Stimulated activated naive CD4-positive, alpha-beta T cell (primary cell): Measurements from ENCODE around the gene ACTN4.

Experiments used
- DNase-seq, 6 experiments: peaks; one replicate each; lab custom pipeline; 2025; lab: John Stamatoyannopoulos, UW

The ACTN4 gene

DNA sequence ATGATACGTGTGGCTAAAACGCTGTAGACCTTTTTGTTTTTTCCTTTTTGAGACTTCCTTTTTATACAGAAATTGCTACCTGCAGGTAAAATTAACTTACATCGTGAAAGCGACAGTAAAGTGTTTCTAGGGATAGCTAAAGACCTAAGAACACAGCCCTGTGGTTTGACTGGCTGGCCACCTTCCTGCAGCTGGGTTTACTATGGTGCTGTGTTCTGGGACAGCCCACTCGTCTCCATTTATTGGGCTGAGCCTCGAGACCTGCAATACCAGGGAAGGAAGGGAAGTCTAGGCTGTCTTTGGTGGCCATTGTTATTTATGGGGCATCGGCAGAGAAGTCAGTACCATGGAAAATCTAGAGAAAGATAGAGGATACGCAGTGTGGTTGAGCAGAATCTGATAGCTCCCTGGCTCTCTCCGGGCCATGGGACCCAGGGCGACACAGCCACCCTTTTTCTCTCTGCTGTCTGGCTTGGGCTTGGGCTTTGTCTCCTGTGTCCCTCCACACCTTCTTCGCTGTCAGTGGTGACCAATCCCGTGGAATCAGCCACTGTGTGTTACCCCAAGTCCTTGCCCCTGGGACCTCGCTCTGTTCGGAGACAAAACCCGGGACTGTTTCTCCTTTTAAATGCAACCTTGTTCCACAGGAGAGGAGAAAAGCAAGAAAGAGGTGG, 30.9 kb downstream of the ACTN4 start:
- DNase-seq, result no peak

DNA sequence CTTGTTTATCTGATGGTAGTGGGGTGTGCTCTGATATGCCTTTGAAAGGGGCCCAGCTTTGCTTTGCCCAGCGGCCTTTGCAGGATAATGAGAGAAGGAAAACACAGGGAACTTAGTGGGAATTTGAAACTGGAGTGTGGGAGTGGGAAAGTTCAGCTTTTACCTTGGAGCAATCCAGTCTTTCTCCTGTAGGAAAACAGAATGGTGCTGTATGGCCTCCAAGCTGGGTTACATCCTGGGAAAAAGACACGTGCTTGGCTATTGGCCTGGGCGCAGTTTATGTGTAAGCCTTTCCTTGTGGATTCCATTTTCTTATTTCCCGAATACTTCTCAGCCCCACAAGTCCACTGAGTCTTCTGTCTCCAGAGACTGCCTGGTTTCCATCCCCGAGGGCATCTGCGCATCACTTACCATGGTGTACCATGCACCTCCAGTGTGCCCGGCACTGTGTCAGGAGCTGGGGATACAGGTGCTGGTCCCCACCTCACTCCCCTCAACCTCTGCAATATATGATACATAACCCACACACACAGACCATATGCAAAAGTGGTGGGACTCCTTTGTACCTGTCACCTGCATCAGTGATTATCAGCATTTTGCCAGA, 31.5 kb downstream of the ACTN4 start:
- DNase-seq, result no peak

DNA sequence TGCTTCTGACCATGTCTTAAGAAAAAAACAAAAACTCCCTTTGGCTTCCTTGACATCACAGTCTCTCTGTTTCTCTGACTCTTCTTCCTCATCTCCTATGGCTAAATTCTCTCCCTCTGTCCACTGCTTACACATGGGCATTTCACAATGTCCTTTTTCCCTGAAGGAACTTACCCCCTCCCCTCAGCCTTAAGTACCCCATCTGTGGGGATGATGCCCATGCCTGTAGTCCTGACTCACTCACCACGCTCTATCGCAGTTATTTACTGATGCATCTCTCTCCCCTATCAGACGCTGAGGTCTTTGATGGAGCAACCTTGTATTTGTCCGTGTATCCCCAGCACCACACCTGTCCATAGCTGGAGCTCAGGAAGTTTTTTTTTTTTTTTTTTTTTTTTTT, 32.4 kb downstream of the ACTN4 start:
- DNase-seq, result no peak

DNA sequence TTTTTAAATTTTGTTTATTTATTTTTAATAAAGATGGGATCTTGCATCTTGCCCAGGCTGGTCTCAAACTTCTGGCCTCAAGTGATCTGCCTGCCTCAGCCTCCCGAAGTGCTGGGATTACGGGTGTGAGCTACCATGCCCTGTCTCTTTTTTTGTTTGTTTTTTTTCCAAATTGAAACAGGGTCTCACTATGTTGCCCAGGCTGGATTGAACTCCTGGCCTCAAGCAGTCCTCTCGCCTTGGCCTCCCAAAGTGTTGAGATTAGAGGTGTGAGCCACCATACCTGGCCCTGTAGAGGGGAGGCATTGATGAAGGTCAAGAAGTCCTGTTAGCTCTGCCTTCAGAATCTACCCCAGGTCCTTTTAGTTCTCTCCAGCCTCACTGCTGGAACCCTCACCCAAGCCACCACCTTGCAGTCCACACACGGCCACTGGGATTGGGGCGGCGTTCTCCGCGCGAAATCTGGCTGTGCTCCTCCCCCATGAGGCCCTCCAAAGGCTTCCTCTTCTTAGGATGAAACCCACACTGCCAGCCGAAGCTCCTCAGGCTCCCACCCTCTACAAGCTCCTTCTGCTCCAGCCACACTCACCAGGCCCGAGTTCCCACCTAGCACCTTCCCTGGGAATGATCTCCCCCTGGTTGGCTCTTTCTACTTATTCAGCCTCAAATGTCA, 34.9 kb downstream of the ACTN4 start:
- no peak for DNase-seq

DNA sequence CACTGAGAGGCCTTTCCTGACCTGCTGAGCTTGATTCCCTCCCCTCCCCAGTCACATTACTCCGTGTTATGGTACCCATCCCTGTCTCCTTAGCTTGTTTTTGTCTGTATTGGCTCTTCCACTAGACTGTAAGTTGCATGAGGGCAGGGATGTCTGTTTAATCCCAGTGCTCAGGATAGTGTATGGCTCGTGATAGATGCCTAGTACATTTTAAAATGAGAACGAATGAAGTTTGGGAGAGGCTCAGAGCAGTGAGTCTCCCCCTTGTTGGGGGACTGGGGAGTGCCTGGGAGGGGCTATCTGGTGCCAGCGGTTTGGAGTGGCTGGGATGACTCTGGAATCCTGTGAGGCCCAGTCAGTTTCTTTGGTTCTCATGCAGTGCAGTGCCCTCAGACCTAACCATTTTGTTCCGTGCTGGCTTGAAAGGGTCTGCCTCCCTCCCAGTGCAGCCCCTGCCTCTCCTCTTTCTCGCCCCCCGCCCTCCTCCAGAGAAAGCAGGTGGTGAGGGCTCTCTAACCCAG, 35.5 kb downstream of the ACTN4 start:
- DNase-seq, result no peak

DNA sequence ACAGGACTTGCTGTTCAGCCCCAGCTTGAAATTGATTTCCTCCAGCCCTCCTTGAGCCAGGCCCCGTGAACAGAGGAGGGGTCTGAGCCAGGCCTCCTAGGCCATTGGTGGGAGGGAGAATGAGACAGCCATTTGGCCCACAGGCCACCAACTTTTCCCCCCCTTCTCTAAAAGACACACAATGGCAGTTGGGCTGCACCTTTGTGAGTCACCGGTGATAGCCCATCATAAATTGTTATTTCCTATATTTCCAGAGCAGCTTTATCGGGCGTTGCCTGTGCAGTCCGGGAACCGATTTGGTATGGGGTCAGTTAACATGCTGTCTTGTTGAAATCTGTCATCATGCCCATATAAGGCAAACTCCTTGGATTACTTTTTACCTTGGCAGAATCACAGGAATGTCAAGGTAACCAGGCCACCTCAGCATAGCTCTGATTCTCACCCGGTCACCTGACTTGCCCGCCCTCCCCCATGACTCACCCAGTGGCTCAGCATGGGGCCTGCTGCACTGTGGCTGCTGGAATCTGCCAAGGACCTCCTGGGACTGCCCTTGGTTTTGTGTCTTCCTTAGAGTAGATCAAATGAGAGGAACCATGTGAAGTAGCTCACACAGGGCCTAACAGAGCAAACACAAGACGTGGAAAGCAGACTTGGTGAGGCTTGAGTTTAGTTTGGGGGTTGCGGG, 36.1 kb downstream of the ACTN4 start:
- no peak for DNase-seq

DNA sequence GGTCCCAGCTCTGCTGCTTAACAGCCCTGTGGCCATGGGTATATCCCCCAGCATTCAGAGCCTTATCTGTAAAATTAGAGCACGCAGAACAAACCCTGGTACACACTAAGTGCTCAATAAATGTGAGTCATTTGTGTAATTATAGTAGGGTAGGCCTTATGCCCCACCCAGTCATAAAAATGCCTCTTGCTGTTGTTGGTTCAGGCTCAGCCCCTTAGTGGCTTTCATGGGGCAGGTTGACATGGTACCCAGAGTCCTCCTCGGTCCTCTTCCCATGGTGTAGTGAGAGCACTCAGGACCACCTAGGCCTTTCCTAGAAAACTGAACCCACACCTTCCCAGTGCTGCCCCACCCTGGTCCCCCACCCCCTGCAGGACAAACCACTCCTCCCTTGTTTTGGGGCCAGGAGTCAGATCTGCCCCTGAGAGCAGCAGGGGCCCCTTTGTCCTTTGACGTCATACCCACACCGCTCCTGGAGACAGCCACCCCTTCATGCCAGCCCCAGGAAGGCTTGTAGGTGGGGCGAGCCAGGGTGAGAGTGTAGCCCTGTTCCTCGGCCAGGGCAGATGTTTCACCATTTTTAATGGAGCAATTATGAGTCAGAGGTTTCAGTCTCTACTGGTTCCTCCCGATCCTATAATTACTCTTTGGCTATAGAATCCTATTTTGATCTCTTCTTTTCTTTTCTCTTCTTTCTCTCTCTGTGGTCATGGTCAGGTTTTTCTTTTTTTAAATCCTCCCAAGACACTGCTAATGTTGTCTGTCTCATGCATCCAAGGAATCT, 36.8 kb downstream of the ACTN4 start:
- DNase-seq, result no peak

DNA sequence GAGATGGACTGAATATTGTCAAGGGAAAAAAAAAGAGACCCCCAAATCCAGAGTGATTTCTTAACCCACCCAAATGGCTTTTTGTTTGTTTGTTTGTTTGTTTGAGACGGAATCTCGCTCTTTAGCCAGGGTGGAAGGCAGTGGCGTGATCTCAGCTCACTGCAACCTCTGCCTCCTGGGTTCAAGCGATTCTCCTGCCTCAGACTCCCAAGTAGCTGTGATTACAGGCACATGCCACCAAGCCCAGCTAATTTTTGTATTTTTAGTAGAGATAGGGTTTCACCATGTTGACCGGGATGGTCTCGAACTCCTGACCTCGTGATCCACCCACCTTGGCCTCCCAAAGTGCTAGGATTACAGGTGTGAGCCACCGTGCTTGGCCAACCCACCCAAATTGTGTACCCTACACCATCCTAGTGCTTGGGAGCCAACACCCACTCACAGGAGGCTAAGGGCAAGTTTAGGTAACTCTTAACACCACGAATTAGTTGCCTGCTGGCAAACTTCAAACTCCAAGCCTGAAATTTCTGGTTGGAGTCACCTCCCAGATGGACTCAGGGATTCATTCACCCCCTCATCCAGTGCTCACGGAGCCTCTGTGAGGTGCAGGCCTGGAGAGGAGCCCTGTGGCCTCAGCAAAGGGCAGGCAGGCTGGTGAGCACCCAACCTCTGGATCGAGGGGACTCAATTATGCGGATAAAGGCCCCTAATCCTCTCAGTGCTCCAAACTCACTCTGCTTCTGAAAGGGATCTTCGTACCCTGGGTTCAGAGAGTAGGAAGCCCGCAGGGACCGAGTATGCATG, 37.6 kb downstream of the ACTN4 start:
- DNase-seq, result no peak

DNA sequence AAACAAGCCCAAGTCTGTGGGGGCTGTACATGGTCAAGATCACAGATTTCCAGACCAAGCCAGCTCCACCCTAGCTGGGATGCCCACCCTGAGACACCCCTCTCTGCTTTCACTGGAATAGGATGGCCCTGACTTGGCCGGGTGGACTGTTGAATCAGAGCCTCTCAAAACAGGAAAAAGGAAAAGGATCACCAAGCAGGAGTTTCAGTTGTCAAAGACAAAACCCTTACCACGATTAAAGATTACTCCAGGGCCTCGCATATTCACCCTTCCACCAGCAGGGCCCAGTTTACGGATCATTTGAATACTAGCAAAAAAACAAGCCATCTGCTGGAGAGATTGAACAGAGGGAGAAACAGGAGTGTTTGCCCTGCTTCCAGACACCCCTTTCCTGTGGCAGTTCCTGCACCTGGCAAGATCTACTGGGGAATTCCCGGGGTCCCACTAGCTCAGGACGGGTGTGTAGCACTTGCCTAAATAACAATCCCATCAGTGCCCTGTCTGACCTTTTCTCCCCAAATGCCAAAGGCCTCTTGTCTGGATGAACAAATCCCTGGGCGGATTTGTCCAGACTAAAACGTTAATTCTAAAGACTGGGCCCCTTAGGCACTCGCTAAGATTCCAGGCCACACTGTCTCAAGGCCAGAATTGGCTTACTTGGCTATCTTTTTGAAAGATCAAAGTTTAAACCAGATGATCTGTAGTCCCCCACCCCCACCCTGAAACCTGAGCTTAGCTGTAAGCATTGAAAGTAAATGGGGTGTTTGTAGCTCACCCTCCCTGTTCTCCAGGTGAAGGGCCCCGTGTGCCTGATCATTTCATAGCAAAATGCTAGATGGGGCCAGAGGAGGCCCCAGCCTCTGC, 38.4 kb downstream of the ACTN4 start:
- DNase-seq, result no peak

DNA sequence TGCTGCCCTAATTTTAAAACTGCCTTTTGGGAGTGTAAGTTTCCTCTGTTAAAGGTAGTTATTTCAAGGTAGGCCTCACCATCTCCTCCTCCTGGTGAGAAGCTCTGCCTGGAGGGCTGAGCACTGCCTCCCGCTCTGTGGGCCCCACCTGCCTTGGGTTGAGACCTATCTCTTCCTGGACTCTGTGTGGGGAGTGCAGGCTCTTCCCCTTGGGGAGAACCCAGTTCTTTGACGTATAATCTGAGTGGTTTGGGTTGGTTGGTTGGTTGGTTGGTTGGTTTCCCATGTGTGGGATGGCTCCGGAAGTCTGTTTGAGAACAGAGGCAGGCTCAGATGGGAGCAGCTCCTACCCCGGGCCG, 39.1 kb downstream of the ACTN4 start:
- no peak for DNase-seq

DNA sequence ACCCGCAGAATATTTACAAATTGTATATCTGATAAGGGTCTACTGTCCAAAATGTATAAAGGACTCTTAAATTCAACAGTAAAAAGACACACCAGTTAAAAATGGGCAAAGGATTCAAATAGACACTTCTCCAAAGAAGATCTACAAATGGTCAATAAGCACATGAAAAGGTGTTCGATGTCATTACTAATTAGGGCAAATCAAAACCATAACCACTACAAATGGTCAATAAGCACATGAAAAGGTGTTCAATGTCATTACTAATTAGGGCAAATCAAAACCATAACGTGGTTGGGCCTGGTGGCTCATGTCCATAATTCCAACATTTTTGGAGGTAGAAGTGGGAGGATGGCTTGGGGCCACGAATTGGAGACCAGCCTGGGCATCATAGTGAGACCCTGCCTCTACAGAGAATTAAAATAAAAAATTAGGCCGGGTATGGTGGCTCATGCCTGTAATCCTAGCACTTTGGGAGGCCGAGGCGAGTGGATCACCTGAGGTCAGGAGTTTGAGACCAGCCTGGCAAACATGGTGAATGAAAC, 40.5 kb downstream of the ACTN4 start:
- no peak for DNase-seq

DNA sequence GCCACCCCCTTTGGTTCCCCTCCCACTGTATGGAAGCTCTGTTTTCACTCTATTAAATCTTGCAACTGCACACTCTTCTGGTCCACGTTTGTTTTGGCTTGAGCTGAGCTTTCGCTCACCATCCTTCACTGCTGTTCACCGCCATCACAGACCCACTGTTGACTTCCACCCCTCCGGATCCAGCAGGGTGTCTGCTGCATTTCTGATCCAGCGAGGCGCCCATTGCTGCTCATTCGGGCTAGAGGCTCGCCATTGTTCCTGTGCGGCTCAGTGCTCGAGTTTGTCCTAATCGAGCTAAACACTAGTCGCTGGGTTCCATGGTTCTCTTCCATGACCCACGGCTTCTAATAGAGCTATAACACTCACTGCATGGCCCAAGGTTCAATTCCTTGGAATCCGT, 42.7 kb downstream of the ACTN4 start:
- DNase-seq, result no peak

DNA sequence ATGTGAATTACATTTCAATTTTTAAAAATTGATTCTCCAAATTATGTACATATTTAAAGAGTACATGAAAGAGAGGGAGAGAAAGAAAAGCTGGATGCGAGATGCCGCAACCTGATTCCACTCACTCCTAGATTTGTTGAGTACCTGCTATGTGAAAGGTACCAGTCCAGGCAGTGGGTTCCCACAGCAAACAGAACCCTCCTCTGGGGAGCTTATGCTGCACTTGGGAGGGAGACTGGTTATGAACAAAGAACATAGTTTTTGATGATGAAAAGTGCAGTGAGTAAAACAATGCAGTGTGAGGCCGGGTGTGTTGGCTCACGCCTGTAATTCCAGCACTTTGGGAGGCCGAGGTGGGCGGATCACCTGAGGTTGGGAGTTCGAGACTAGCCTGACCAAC, 43.4 kb downstream of the ACTN4 start:
- DNase-seq, result no peak

DNA sequence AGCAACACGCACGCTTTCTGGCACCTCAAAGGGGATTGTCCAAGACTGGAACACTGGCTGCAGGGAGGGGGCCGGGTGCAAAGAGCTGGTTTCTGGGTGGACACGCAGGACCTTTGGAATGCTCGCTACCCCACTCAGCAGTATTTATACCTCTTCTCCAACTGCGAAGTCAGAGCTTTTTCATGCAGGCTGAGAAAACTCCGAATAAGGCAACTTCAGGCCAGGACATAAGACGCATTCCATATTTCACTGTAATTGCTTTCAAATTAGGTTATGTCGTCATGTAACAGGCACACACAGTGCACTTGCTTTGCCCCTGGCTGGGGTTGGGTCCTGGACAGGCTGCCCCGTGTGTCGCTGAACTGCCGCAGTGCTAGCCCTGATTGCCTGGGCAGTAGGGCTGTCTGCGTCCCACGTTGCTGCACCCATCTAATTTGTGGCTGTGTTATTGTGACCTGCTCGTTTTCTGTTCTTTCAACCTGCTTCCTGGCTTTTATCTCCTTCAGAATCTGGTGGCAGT, 44.5 kb downstream of the ACTN4 start:
- no peak for DNase-seq

DNA sequence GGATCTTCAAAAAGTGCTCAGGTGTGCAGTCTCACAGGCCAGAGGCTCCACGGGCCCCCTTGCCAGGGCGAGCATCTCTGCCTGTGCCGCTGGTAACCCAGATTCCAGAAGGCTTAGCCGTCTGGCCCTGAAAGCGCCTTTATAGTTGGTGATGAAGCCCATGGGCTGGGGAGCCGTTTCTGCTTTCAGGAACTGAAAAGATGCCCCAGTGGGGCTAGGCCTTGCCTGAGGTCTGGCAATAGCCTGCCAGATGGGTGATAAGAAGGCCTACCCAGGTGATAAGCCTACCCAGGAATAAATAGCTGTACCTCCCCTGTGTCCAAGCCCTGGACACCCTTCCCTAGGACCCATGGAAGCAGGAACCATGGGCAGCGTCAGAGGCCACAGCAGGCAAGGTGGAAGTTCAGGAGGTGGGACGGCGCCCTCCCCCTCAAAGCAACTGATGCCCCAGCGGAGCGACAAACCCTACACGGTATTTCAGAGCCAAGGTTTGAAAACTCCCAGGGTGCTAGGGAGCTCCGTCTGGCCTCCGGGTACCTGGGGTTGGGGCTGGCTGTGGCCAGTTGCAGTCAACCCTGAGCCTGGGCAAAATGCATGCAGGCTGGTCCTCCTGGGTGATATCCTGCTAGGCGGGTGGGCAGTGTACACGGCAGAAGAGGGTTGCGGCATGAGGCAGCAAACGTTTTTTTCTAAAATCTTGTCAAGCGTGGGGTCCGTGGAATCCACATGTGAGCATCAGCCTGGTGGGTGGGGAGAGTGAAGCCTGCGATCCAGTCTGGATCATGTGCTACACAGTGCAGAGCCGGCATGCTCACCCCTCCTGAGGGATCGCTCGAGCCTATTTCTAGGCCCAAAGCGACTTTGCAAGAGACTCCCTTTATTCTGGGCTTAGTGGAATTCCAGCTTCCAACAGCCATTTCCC, 45.3 kb downstream of the ACTN4 start:
- no peak for DNase-seq

DNA sequence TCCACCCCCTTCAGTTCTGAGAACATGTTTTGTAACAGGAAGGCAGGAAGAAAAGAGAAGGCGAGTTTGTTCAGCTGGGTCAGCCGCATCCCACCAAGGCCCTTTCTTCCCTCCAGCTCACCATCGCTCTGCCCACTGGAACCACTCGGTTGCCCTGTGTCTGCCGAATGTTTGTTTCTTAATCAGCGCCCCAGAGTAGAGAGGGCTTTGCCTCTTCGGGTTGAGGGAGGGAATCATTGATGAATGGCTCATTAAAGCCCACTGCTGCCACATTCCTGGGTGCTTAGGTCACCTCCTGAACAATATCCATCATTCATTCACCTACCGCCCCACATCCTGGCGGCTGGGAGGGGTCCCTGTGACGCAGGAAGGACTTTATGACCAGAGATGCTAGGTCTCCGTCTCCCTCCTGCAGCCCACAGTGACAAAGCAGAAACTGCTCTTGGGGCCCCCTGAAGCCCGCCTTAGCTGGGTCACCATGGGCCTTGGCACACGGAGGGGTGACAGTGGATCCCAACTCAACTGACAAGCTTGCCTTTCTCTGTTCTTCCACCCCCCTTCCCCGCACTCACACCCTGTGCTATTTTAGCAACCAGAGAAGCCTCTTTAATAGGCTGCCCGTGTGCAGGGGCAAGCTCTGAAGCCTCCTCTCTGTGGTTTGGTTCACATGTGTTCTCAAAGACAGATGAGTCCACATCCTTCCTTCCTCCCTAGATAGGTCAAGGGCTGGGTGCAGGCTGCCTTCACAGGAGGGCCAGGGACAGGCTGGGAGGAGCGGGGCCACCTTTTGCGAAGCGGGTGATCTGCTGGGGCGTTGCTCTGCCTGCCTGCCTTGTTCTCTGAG, 46.2 kb downstream of the ACTN4 start:
- no peak for DNase-seq

DNA sequence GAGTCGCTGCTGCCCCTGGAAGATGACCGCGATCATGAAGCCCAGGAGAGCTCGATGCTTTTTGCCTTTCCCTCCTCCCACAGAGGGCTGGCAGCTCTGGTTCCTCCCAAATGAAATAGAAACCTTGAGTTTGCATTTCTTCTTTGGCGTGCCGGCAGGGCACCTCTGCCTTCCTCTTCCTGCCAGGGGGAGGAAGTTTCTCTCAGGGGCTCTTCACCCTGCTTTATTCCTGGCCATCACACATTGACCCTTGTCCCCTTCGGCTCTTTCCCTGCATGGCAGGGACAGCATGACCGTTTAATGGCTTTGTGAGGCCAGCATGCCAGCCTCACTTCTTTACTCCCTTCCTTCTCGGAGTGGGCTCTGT, 47.9 kb downstream of the ACTN4 start:
- DNase-seq, result no peak
